ENCODE results near the gene NPPA.
A peak's percentile ranks its signal among the peaks of the same experiment; 100 is the strongest.

The NPPA gene

GRCh38 chr1:11802973-11803885 is 44.4 kb downstream of the NPPA start:
- Mint-ChIP-seq H3K36me3 (peaks cover 29% of the 10 kb centered on the region), H3K4me1 (peaks cover 57% of the 10 kb centered on the region), H3K27me3 (no peaks in the 10 kb centered on the region), H3K27ac (peak overlapping the region; percentile 86), H3K4me3 (peak overlapping the region; percentile 88), H3K9me3 (no peaks in the 10 kb centered on the region)
- DNase-seq, result peak; percentile 91
- CTCF ChIA-PET, result interaction anchor here (1.4 to 2.3 kb wide), 2 partner anchors 18 to 19 kb away, joined by 4 to 7 read pairs; no protein-coding TSS in a partner anchor

DNA sequence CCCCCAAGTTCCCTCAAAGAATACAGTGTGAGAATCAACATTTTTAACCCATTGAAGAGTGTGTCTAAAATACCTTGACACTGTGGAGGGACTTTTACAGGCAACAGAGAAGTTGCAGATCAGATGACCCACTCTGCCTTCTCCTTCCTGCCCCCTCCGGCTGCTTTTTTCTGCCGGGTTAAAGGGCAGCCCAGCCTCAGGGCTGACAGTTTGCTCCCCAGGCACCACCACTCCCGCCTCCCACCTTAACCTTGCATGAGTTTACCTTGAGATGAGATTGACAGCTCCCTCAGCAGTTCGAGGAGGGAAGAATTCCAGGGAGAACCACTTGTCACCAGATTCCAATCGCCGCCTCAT is 45.0 kb downstream of the NPPA start:
- H3K36me3 Mint-ChIP-seq, result peaks cover 25% of the 10 kb centered on the region
- H3K9me3 Mint-ChIP-seq, result no peaks in the 10 kb centered on the region
- H3K27ac Mint-ChIP-seq, result peak overlapping the region; percentile 86
- peak; percentile 35 for DNase-seq
- no peaks in the 10 kb centered on the region for H3K27me3 Mint-ChIP-seq
- H3K4me1 Mint-ChIP-seq, result peaks cover 51% of the 10 kb centered on the region
- peak overlapping the region; percentile 88 for H3K4me3 Mint-ChIP-seq
- CTCF ChIA-PET, result interaction anchor here (2.3 kb wide), 1 partner anchor 17 kb away, joined by 7 read pairs; no protein-coding TSS in a partner anchor

GRCh38 chr1:11800756-11801433 is 46.7 kb downstream of the NPPA start:
- no peak overlapping the region for H3K4me3 Mint-ChIP-seq
- H3K36me3 Mint-ChIP-seq, result peaks cover 28% of the 10 kb centered on the region
- CTCF ChIA-PET, result no interaction called here
- peaks cover 36% of the 10 kb centered on the region for H3K4me1 Mint-ChIP-seq
- DNase-seq, result no peak
- no peak overlapping the region for H3K27ac Mint-ChIP-seq
- H3K27me3 Mint-ChIP-seq, result no peaks in the 10 kb centered on the region
- no peaks in the 10 kb centered on the region for H3K9me3 Mint-ChIP-seq

DNA sequence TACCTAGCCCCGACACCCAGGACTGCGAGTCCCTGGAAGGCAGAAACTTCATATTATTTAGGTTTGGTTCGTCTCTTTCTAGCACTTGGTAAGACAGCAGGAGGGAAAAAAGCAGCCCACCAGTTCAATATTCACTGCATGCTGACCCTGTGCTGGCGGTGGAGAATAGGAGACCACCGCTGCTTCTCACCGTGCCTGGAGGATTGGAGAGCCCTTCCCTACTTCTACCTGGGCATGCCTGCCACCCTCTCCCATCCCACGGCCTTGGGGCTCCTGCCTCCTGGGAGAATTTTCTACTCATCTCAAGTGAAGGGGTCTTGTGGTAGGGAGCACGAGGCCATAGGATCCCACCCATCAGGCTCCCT is 47.2 kb downstream of the NPPA start:
- H3K27me3 Mint-ChIP-seq, result no peaks in the 10 kb centered on the region
- no peaks in the 10 kb centered on the region for H3K9me3 Mint-ChIP-seq
- H3K36me3 Mint-ChIP-seq, result peaks cover 33% of the 10 kb centered on the region
- H3K27ac Mint-ChIP-seq, result no peak overlapping the region
- H3K4me1 Mint-ChIP-seq, result peaks cover 36% of the 10 kb centered on the region
- CTCF ChIA-PET, result no interaction called here
- H3K4me3 Mint-ChIP-seq, result no peak overlapping the region
- DNase-seq, result no peak

GRCh38 chr1:11799896-11800295 is 47.7 kb downstream of the NPPA start:
- Mint-ChIP-seq H3K27ac (no peak overlapping the region), H3K27me3 (no peaks in the 10 kb centered on the region), H3K4me3 (no peak overlapping the region), H3K9me3 (no peaks in the 10 kb centered on the region), H3K36me3 (peaks cover 36% of the 10 kb centered on the region), H3K4me1 (peaks cover 32% of the 10 kb centered on the region)
- DNase-seq, result no peak
- CTCF ChIA-PET, result no interaction called here

DNA sequence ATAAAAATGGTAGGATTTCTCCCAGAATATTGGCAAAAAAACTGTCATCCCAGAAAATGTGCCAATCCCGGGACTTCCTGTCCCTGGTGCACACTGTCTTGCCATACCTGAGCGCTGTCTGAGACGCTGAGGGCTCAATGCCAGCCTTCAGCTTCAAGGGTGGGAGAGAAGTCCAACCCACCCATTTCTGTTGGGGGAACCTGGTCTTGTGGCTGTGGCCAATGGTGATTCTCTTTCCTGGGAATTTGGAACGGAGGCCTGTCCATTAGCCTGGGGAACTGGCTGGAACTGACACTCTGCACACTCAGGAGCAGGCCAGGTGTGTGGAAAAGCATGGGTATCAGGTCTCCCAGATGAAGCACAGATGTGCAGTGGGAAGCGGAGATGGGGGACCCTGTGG is 48.5 kb downstream of the NPPA start:
- no peak overlapping the region for H3K4me3 Mint-ChIP-seq

DNA sequence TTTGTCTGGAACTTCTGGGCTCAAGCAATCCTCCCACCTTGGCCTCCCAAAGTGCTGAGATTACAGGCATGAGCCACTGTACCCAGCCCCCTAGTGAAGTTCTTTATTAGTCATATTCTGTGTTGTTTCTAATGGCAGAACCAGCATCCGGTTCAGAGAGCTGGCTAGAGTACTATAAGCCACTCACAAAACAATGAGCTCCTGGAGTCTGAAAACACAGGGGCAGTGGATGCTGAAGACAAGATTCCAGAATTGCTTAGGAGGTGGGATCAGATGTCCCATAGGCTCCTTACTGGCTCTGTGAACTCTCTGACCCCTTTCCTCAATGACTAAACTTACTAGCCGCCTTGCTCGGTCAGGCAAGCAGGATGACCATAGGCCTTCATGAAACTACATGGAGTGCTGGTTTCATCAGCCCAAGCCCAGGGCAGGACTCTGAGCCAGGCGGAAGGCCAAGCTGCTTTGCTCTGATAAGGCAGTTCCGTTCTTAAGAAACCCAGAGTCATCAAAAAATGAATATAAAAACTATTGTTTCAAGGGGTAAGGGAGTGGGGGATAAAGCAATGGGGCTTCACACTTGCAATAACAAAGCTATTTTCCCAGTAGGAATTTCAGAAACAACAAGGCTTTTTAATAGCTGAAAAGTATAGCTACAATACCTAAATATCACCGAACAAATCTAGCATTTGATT is 49.9 kb downstream of the NPPA start:
- Mint-ChIP-seq H3K27me3 (no peaks in the 10 kb centered on the region), H3K9me3 (no peaks in the 10 kb centered on the region), H3K4me3 (no peak overlapping the region), H3K27ac (no peak overlapping the region), H3K4me1 (peaks cover 11% of the 10 kb centered on the region), H3K36me3 (peaks cover 31% of the 10 kb centered on the region)
- CTCF ChIA-PET, result interaction anchor here (1.0 to 1.3 kb wide), 2 partner anchors 12 to 110 kb away, joined by 3 to 4 read pairs; no protein-coding TSS in a partner anchor
- no peak for DNase-seq

More for the DNA sequence above, 48.5 kb downstream of the NPPA start:
- H3K27ac Mint-ChIP-seq, result no peak overlapping the region
- H3K4me1 Mint-ChIP-seq, result peaks cover 25% of the 10 kb centered on the region
- no peaks in the 10 kb centered on the region for H3K9me3 Mint-ChIP-seq
- CTCF ChIA-PET, result no interaction called here
- H3K27me3 Mint-ChIP-seq, result no peaks in the 10 kb centered on the region
- DNase-seq, result no peak
- peaks cover 36% of the 10 kb centered on the region for H3K36me3 Mint-ChIP-seq

GRCh38 chr1:11796036-11796828 is 51.4 kb downstream of the NPPA start:
- Mint-ChIP-seq H3K27me3 (no peaks in the 10 kb centered on the region), H3K36me3 (peaks cover 25% of the 10 kb centered on the region), H3K4me3 (no peak overlapping the region), H3K27ac (no peak overlapping the region), H3K9me3 (no peaks in the 10 kb centered on the region), H3K4me1 (no peaks in the 10 kb centered on the region)
- CTCF ChIA-PET, result interaction anchor here (2.3 kb wide), 1 partner anchor 11 kb away, joined by 7 read pairs; no protein-coding TSS in a partner anchor
- no peak for DNase-seq

All from activated naive CD4-positive, alpha-beta T cell treated with anti-CD3 and anti-CD28 coated beads, Interleukin-2, amount 10 ng/mL, durations not matched to agents 7 days and 5 days (primary cell).